HepG2 (cell line): ENCODE results near the gene RHBDL1. TPM values are rescaled to one million over a fixed set of nuclear protein-coding genes. Genes with fewer than 3 reads are reported as not detected.
A peak's percentile ranks its signal among the peaks of the same experiment; 100 is the strongest.

Source experiments
- AFF4 ChIP-seq: sonication (generic); formaldehyde crosslinking; IDR thresholded peaks from 2 replicates; pipeline ENCODE4 v1.4.0; 2020; ENCODE audit warnings: missing genetic modification reagents
- AGO1 ChIP-seq: fragments of 200-400 bp; formaldehyde crosslinking; IDR thresholded peaks from 2 replicates; pipeline ENCODE4 v1.6.1; 2017; ENCODE audit warnings: mild to moderate bottlenecking, low read depth, low read length, moderate library complexity; ENCODE audit not compliant: poor library complexity, severe bottlenecking
- HDAC1 ChIP-seq: sonication (generic); formaldehyde crosslinking; IDR thresholded peaks from 2 replicates; pipeline ENCODE4 v1.5.1; 2020; ENCODE audit warnings: mild to moderate bottlenecking, missing genetic modification reagents
- IKZF4 ChIP-seq: sonication (generic); formaldehyde crosslinking; IDR thresholded peaks from 2 replicates; pipeline ENCODE4 v1.5.1; 2020; ENCODE audit warnings: borderline replicate concordance, mild to moderate bottlenecking, low read depth, missing genetic modification reagents; ENCODE audit errors: not compliant biosample characterization
- KDM4B ChIP-seq: sonication (generic); formaldehyde crosslinking; IDR thresholded peaks from 2 replicates; pipeline ENCODE4 v1.4.0; 2020; ENCODE audit warnings: missing genetic modification reagents
- KDM6A ChIP-seq: IDR thresholded peaks from 2 replicates; pipeline ENCODE4 v1.6.1; 2016; ENCODE audit warnings: low read depth
- KLF11 ChIP-seq: IDR thresholded peaks from 2 replicates; pipeline ENCODE4 v1.6.1; 2016; ENCODE audit warnings: missing compliant biosample characterization
- MEIS1 ChIP-seq: sonication (generic); formaldehyde crosslinking; IDR thresholded peaks from 2 replicates; pipeline ENCODE4 v1.9.0; 2021; ENCODE audit warnings: mild to moderate bottlenecking, missing genetic modification reagents, moderate library complexity, borderline replicate concordance
- NRL ChIP-seq: sonication (generic); formaldehyde crosslinking; IDR thresholded peaks from 2 replicates; pipeline ENCODE4 v1.5.0; 2020; ENCODE audit warnings: missing genetic modification reagents, mild to moderate bottlenecking, moderate library complexity, borderline replicate concordance
- PHF5A ChIP-seq: IDR thresholded peaks from one replicate; pipeline ENCODE4 v1.6.1; 2018; ENCODE audit warnings: low read depth, missing genetic modification reagents; ENCODE audit not compliant: unreplicated experiment
- PHF8 ChIP-seq: sonication (generic); formaldehyde crosslinking; IDR thresholded peaks from 2 replicates; pipeline ENCODE4 v1.5.0; 2020; ENCODE audit warnings: missing genetic modification reagents
- POLR2A ChIP-seq, 2 experiments: IDR thresholded peaks; 2 replicates each; pipeline ENCODE4 v1.6.1; 2011; ENCODE audit warnings: low read depth in 2 of 2, low read length in 2 of 2, mild to moderate bottlenecking in 1 of 2, moderate library complexity in 1 of 2; ENCODE audit not compliant: insufficient read depth in 1 of 2
- TCF12 ChIP-seq, 2 experiments: fragments of 450-650 bp in 1 of 2; sonication (generic) in 1 of 2; formaldehyde crosslinking in 1 of 2; IDR thresholded peaks; 2 replicates each; pipeline versions ENCODE4 v1.6.1 to v1.8.0; 2017 to 2022; ENCODE audit warnings: antibody characterized with exemption in 1 of 2, mild to moderate bottlenecking in 1 of 2, missing genetic modification reagents in 1 of 2, moderate library complexity in 1 of 2
- YEATS4 ChIP-seq: sonication (generic); formaldehyde crosslinking; IDR thresholded peaks from 2 replicates; pipeline ENCODE4 v1.4.0; 2020; ENCODE audit warnings: missing genetic modification reagents, borderline replicate concordance
- ZNF12 ChIP-seq: sonication (generic); formaldehyde crosslinking; IDR thresholded peaks from 2 replicates; pipeline ENCODE4 v1.5.0; 2020; ENCODE audit warnings: missing genetic modification reagents
- ZNF224 ChIP-seq: sonication (generic); formaldehyde crosslinking; IDR thresholded peaks from 2 replicates; pipeline ENCODE4 v1.5.0; 2020; ENCODE audit warnings: mild to moderate bottlenecking, missing genetic modification reagents
- ZNF644 ChIP-seq: IDR thresholded peaks from 2 replicates; pipeline ENCODE4 v1.6.1; 2016; ENCODE audit warnings: low read depth
- ZNF749 ChIP-seq: sonication (generic); formaldehyde crosslinking; IDR thresholded peaks from 2 replicates; pipeline ENCODE4 v1.8.0; 2022; ENCODE audit warnings: mild to moderate bottlenecking, missing genetic modification reagents, moderate library complexity, borderline replicate concordance
- ZNF780A ChIP-seq: sonication (generic); formaldehyde crosslinking; IDR thresholded peaks from 2 replicates; pipeline ENCODE4 v1.8.0; 2022; ENCODE audit warnings: mild to moderate bottlenecking, missing genetic modification reagents, moderate library complexity
- ZSCAN20 ChIP-seq: sonication (generic); formaldehyde crosslinking; IDR thresholded peaks from 2 replicates; pipeline ENCODE4 v1.4.0; 2020; ENCODE audit warnings: missing genetic modification reagents, mild to moderate bottlenecking, borderline replicate concordance
- ZXDC ChIP-seq: sonication (generic); formaldehyde crosslinking; IDR thresholded peaks from 2 replicates; pipeline ENCODE4 v1.5.0; 2020; ENCODE audit warnings: mild to moderate bottlenecking, missing genetic modification reagents
- polyA plus RNA-seq, 8 experiments: library from polyadenylated mRNA; depleted of rRNA in 3 of 8; stranded (reverse) in 7 of 8; unstranded in 1 of 8; fragments of >200 nt; fragmentation: Illumina TruSeq in 4 of 8; extraction: Trizol in 4 of 8; gene quantifications; 2 replicates each; pipeline versions ENCODE4 v1.2.1 to v1.2.3, GENCODE V29; 2011 to 2016; ENCODE audit warnings: low read depth in 4 of 8, missing spikeins in 1 of 8, mixed read lengths in 1 of 8; ENCODE audit not compliant: insufficient read depth in 1 of 8
- total RNA-seq, 5 experiments: library from RNA; depleted of rRNA; stranded (reverse); fragments of >200 nt; fragmentation: Illumina TruSeq; extraction: Trizol; gene quantifications; 2 replicates each; pipeline ENCODE4 v1.2.3, GENCODE V29; 2016; ENCODE audit warnings: low read depth in 1 of 5
- TF ChIP-seq, protein P1 (sequence below): sonication (generic); formaldehyde crosslinking; IDR thresholded peaks from 2 replicates; pipeline ENCODE4 v1.5.1; 2020; ENCODE audit warnings: mild to moderate bottlenecking, missing genetic modification reagents, moderate library complexity
- TF ChIP-seq, protein P2 (sequence below): IDR thresholded peaks from 2 replicates; pipeline ENCODE4 v1.6.1; 2016; ENCODE audit warnings: missing genetic modification reagents, missing compliant biosample characterization

Gene RHBDL1
- total and polyA plus RNA-seq, 2 of the 13 experiments (the other 11 are each of a cell fraction or from before 2014, with no cell fraction given): 1.8 to 3.8 TPM

DNA sequence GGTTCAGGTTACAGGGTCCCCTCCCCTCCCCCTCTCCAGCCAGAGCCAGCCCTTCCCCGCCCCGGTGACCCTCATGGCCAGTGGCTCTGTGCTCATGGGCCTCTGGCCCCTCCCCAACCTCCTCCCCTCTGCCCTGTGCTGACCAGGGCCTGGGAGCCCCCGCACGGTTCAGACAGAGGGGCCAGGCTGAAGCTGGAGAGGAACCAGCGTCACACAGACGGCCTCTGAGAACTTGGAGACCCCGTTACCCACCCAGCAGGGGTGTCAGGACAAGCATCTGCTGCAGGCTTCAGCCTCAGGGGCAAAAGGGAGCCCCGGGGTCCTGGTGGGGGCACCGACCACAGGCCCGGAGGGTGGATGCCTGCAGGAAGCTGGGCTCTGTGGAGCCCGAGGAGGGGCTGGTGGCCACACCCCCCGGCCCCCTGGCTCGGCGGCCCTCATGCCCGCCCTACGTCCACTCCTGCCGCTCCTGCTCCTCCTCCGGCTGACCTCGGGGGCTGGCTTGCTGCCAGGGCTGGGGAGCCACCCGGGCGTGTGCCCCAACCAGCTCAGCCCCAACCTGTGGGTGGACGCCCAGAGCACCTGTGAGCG is 44.6 kb upstream of the RHBDL1 start, which contains the start of gene WFIKKN1 (continued):
- TF ChIP-seq ZSCAN20 (CRISPR knock-in tag) (no peak), IKZF4 (CRISPR knock-in tag) (no peak), PHF5A (no peak), YEATS4 (CRISPR knock-in tag) (peak; percentile 73; the same call in 1 of the 2 replicates), PHF8 (CRISPR knock-in tag) (peak; percentile 57), KDM6A (CRISPR knock-in tag) (no peak), ZNF780A (no peak), ZNF644 (CRISPR knock-in tag) (no peak), HDAC1 (CRISPR knock-in tag) (peak; percentile 79), AGO1 (peak; percentile 94), ZNF749 (CRISPR knock-in tag) (peak; percentile 46; the same call in 1 of the 2 replicates), ZNF12 (CRISPR knock-in tag) (0 out of 2 replicates have a peak, but pooled peaks have one; percentile 20), NRL (CRISPR knock-in tag) (no peak), MEIS1 (CRISPR knock-in tag) (no peak), KDM4B (CRISPR knock-in tag) (no peak), TCF12 (IDR thresholded peaks at IDR 0.05) (no peak), TCF12 (CRISPR knock-in tag; IDR thresholded peaks at IDR 0.05) (no peak), AFF4 (no peak), POLR2A (IDR thresholded peaks at IDR 0.05; ENCODE audit: insufficient read depth in 1 of 2, low read depth in 2 of 2, low read length in 2 of 2) (peak in 1 of 2 experiments; percentile 61; a peak in 1 of 4 replicates), KLF11 (CRISPR knock-in tag) (no peak), ZXDC (CRISPR knock-in tag) (no peak), ZNF224 (0 out of 2 replicates have a peak, but pooled peaks have one; percentile 35)
- TF ChIP-seq, protein P1, sequence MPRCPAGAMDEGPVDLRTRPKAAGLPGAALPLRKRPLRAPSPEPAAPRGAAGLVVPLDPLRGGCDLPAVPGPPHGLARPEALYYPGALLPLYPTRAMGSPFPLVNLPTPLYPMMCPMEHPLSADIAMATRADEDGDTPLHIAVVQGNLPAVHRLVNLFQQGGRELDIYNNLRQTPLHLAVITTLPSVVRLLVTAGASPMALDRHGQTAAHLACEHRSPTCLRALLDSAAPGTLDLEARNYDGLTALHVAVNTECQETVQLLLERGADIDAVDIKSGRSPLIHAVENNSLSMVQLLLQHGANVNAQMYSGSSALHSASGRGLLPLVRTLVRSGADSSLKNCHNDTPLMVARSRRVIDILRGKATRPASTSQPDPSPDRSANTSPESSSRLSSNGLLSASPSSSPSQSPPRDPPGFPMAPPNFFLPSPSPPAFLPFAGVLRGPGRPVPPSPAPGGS (CRISPR knock-in tag): no peak
- TF ChIP-seq, protein P2, sequence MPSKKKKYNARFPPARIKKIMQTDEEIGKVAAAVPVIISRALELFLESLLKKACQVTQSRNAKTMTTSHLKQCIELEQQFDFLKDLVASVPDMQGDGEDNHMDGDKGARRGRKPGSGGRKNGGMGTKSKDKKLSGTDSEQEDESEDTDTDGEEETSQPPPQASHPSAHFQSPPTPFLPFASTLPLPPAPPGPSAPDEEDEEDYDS (CRISPR knock-in tag): no peak
